Measurements from ENCODE around the gene PSME2.

PSME2 gene

GRCh38 chr14:24135834-24136683 is 10.4 kb downstream of the PSME2 start, which contains the start of gene PSME1:
Gene PSME1, plus strand, starts transcription at chr14:24136194. Its CDS starts 69 bp downstream, at chr14:24136263.
- DNase-seq (ENCODE audit: low read depth in 2 of 2): peak; percentile 89 to 94

- DNase-seq (ENCODE audit: low read depth in 2 of 2): no peak
Measured at GRCh38 chr14:24135584-24135833, 10.9 kb downstream of the PSME2 start.

GRCh38 chr14:24133735-24134134 is 12.7 kb downstream of the PSME2 start:
- no peak for DNase-seq (ENCODE audit: low read depth in 2 of 2)

- DNase-seq (ENCODE audit: low read depth in 2 of 2): no peak
Measured at GRCh38 chr14:24132976-24133375, 13.4 kb downstream of the PSME2 start.

- DNase-seq (ENCODE audit: low read depth in 2 of 2): no peak
Measured at GRCh38 chr14:24132061-24132685, 14.2 kb downstream of the PSME2 start.

GRCh38 chr14:24131549-24131966 is 14.9 kb downstream of the PSME2 start:
- no peak for DNase-seq (ENCODE audit: low read depth in 2 of 2)

- no peak for DNase-seq (ENCODE audit: low read depth in 2 of 2)
Measured at GRCh38 chr14:24130717-24131548, 15.5 kb downstream of the PSME2 start.

- no peak for DNase-seq (ENCODE audit: low read depth in 2 of 2)
Measured at GRCh38 chr14:24130380-24130716, 16.1 kb downstream of the PSME2 start, which contains the start of gene FITM1. Gene FITM1, plus strand, starts transcription at chr14:24130659. Its CDS starts 905 bp downstream, at chr14:24131564.

GRCh38 chr14:24129410-24129998 is 16.9 kb downstream of the PSME2 start:
- no peak for DNase-seq (ENCODE audit: low read depth in 2 of 2)

GRCh38 chr14:24127673-24128072 is 18.7 kb downstream of the PSME2 start:
- DNase-seq (ENCODE audit: low read depth in 2 of 2): no peak

GRCh38 chr14:24126939-24127338 is 19.5 kb downstream of the PSME2 start:
- DNase-seq (ENCODE audit: low read depth in 2 of 2): no peak

GRCh38 chr14:24123424-24124417 is 22.7 kb downstream of the PSME2 start:
- DNase-seq (ENCODE audit: low read depth in 2 of 2): no peak

- DNase-seq (ENCODE audit: low read depth in 2 of 2): no peak
Measured at GRCh38 chr14:24122898-24123297, 23.5 kb downstream of the PSME2 start.

- no peak for DNase-seq (ENCODE audit: low read depth in 2 of 2)
Measured at GRCh38 chr14:24122416-24122815, 24.0 kb downstream of the PSME2 start.

- no peak for DNase-seq (ENCODE audit: low read depth in 2 of 2)
Measured at GRCh38 chr14:24121210-24121609, 25.2 kb downstream of the PSME2 start.

- DNase-seq (ENCODE audit: low read depth in 2 of 2): no peak
Measured at GRCh38 chr14:24119691-24120090, 26.7 kb downstream of the PSME2 start.

- no peak for DNase-seq (ENCODE audit: low read depth in 2 of 2)
Measured at GRCh38 chr14:24117179-24117578, 29.2 kb downstream of the PSME2 start.

GRCh38 chr14:24116128-24116814 is 30.1 kb downstream of the PSME2 start:
- DNase-seq (ENCODE audit: low read depth in 2 of 2): no peak

GRCh38 chr14:24115422-24116127 is 30.8 kb downstream of the PSME2 start:
- DNase-seq (ENCODE audit: low read depth in 2 of 2): no peak

Data from stimulated activated CD8-positive, alpha-beta memory T cell treated with anti-CD3 and anti-CD28 coated beads, Interleukin-2, amount 100 ng/mL, for 48 hours (primary cell).